ENCODE data around the gene VDAC1.
A peak's percentile ranks its signal among the peaks of the same experiment; 100 is the strongest.

The VDAC1 gene

DNA sequence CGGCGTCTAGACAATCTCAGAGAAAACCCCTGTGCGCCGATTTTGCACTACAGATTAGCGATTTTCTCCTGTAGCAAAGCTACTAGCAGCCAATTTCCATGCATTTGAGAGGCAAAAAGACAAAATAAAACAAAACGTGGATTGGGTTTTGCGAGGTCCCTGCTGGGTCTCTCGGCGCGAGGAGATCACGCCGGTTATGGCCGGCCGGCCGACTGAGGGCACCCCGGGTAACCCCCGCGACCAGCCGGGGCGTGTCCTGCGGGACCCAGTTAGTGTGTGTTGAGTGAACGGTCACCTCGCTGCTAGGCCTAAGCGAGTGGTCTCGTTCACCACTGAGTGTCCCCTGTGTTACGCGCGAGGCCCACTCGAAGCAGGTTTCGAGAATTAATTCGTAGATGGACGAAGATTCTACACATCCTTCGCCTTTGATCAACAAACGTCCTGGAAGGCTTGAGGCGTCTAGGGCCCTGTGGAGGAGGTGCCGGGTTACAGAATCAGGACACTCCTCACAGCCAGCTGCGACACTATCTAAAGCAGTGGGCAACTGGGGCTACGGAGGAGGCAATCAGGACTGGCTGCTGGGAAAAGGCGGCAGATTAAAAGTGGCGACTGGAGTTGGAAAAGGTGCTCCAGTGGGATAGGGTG, 764 bp upstream of the VDAC1 start:
- peak overlapping the region; percentile 58 for H3K4me3 ChIP-seq (replicated peaks; ENCODE audit: insufficient read depth, low read length)
- no peaks in the 10 kb centered on the region for H3K27me3 ChIP-seq (ENCODE audit: insufficient read depth, poor library complexity, severe bottlenecking)
- H3K27ac ChIP-seq (replicated peaks): peak overlapping the region; percentile 85
- DNase-seq (ENCODE audit: low read depth in 1 of 2, low spot score in 1 of 2): no peak
- TF ChIP-seq, protein P1, sequence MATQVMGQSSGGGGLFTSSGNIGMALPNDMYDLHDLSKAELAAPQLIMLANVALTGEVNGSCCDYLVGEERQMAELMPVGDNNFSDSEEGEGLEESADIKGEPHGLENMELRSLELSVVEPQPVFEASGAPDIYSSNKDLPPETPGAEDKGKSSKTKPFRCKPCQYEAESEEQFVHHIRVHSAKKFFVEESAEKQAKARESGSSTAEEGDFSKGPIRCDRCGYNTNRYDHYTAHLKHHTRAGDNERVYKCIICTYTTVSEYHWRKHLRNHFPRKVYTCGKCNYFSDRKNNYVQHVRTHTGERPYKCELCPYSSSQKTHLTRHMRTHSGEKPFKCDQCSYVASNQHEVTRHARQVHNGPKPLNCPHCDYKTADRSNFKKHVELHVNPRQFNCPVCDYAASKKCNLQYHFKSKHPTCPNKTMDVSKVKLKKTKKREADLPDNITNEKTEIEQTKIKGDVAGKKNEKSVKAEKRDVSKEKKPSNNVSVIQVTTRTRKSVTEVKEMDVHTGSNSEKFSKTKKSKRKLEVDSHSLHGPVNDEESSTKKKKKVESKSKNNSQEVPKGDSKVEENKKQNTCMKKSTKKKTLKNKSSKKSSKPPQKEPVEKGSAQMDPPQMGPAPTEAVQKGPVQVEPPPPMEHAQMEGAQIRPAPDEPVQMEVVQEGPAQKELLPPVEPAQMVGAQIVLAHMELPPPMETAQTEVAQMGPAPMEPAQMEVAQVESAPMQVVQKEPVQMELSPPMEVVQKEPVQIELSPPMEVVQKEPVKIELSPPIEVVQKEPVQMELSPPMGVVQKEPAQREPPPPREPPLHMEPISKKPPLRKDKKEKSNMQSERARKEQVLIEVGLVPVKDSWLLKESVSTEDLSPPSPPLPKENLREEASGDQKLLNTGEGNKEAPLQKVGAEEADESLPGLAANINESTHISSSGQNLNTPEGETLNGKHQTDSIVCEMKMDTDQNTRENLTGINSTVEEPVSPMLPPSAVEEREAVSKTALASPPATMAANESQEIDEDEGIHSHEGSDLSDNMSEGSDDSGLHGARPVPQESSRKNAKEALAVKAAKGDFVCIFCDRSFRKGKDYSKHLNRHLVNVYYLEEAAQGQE (IDR thresholded peaks at IDR 0.05; ENCODE audit: insufficient replicate concordance, low read depth): no peak
- TF ChIP-seq GABPA (IDR thresholded peaks at IDR 0.05; ENCODE audit: low read depth) (no peak), POLR2AphosphoS5 (IDR thresholded peaks at IDR 0.05; ENCODE audit: low read depth) (no peak)

DNA sequence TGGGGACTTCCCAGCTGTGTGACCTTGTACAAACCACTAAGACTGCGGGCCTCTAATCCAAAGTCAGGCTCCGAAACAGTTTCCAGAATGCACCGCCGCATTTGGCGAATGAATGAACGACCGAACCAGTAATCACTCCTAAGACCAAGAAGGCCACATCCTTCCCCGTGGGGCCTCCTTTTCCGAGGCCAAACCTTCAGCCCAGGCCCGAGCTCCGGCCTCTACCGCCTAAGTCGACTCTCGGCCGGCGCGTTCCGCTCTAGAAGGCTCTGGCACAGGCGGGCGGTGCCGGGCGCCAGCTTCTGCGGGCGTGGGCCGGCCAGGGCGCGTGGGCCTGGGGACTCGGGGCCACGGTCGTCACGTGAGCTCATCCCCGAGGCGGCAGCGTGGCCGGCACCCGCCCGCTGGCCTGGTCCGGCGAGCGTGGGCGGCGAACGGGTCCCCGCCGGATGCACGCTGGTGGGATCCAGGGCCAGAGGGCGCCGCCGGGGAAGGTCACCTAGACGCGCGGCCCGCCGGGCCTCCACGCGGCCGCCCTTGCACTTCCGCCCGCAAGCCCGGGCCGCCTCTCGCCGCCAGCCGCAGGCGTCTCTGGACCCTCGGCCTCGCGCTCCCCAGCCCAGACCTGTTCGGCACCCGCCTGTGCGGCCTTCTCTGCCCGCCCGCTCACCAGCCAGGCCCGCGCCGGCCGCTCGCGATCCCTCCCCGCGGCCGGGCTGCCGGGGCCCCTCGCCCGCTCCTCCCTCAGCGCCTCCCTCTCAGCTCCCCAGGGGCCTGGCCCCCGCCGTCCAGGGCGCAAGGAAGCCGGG, 754 bp downstream of the VDAC1 start:
- H3K27me3 ChIP-seq (ENCODE audit: insufficient read depth, poor library complexity, severe bottlenecking): no peaks in the 10 kb centered on the region
- peak; percentile 6 to 36 for DNase-seq (ENCODE audit: low read depth in 1 of 2, low spot score in 1 of 2)
- peak overlapping the region; percentile 58 for H3K4me3 ChIP-seq (replicated peaks; ENCODE audit: insufficient read depth, low read length)
- TF ChIP-seq, protein P1 (IDR thresholded peaks at IDR 0.05; ENCODE audit: insufficient replicate concordance, low read depth): no peak
- TF ChIP-seq SPI1 (IDR thresholded peaks at IDR 0.05; ENCODE audit: borderline replicate concordance, low read depth) (no peak), POLR2AphosphoS5 (IDR thresholded peaks at IDR 0.05; ENCODE audit: low read depth) (no peak), GABPA (IDR thresholded peaks at IDR 0.05; ENCODE audit: low read depth) (no peak)
- TF ChIP-seq, protein P2, sequence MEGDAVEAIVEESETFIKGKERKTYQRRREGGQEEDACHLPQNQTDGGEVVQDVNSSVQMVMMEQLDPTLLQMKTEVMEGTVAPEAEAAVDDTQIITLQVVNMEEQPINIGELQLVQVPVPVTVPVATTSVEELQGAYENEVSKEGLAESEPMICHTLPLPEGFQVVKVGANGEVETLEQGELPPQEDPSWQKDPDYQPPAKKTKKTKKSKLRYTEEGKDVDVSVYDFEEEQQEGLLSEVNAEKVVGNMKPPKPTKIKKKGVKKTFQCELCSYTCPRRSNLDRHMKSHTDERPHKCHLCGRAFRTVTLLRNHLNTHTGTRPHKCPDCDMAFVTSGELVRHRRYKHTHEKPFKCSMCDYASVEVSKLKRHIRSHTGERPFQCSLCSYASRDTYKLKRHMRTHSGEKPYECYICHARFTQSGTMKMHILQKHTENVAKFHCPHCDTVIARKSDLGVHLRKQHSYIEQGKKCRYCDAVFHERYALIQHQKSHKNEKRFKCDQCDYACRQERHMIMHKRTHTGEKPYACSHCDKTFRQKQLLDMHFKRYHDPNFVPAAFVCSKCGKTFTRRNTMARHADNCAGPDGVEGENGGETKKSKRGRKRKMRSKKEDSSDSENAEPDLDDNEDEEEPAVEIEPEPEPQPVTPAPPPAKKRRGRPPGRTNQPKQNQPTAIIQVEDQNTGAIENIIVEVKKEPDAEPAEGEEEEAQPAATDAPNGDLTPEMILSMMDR (IDR thresholded peaks at IDR 0.05; ENCODE audit: insufficient read depth, low read length): no peak
- H3K27ac ChIP-seq (replicated peaks): peak overlapping the region; percentile 85

DNA sequence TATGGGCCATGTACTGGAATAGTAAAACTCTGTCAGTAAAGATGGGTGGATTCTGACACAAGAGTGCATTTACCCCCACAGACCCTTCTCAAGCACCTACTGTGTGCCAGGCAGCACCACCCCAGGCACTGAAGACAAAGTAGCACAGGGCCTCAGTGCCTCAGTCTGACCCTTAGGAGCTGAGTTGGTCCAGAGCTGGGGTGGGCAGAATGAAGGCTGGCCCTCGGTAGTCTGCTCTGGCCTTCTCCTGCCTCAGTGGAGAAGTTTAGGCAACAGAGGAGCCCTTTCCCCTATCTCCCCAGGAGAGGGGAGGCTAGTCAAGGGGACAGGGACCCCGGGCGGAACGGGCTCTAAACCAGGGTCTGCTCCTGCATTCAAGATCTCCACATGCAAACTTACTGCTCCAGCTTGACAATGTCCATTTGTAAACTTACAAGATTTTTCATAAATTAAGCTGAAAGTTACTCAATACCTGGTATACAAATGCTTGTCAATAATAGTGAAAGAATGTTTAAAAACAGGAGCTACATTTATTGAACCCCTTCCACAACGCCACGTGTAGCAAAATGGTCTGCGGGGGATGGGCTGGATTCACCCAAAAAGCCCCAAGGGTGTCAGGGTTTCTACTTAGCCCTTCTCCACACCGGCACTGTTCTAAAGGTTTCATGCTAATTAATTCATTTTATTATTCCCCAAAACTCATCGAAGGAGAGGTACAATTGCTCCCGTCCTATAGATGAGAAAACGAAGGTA, 1.5 kb downstream of the VDAC1 start:
- TF ChIP-seq, protein P1 (IDR thresholded peaks at IDR 0.05; ENCODE audit: insufficient replicate concordance, low read depth): no peak
- TF ChIP-seq POLR2AphosphoS5 (IDR thresholded peaks at IDR 0.05; ENCODE audit: low read depth) (no peak), SPI1 (IDR thresholded peaks at IDR 0.05; ENCODE audit: borderline replicate concordance, low read depth) (no peak)
- Histone ChIP-seq H3K27ac (replicated peaks) (peak overlapping the region; percentile 71), H3K4me3 (replicated peaks; ENCODE audit: insufficient read depth, low read length) (peak overlapping the region; percentile 58), H3K27me3 (ENCODE audit: insufficient read depth, poor library complexity, severe bottlenecking) (no peaks in the 10 kb centered on the region)
- DNase-seq (ENCODE audit: low read depth in 1 of 2, low spot score in 1 of 2): no peak

All from HL-60 (cell line).